GM12878 (cell line): ENCODE results near the gene DGKA. TPM values are rescaled to one million over a fixed set of nuclear protein-coding genes. Genes with fewer than 3 reads are reported as not detected.

Experiments
- ATAC-seq: fragments of 200-7000 bp; cut with Tn5 transposase; 3 replicates; pipeline ENCODE4 v1.9.1; 2020; ENCODE audit warnings: mild to moderate bottlenecking, moderate library complexity
- BruUV-seq: library from RNA; stranded (reverse); fragments of 400-500 nt; replicated peaks from 2 replicates; lab custom pipeline; 2021; lab: Mats Ljungman, UMichigan
- CTCF ChIA-PET: fragments of 300-600 bp; sonication (Branson Sonifier 250); formaldehyde crosslinking; extraction: SDS; loops from one replicate; lab custom pipeline; 2021; ENCODE audit warnings: inconsistent platforms; lab: Yijun Ruan, JAX
- POLR2A ChIA-PET: fragments of 350-600 bp; formaldehyde crosslinking; extraction: SDS; loops from one replicate; lab custom pipeline; 2021; ENCODE audit warnings: inconsistent platforms; lab: Charles Lee
- RAD21 ChIA-PET: fragments of 300-600 bp; sonication (Branson Sonifier 250); formaldehyde crosslinking; loops from one replicate; lab custom pipeline; 2023; ENCODE audit warnings: antibody characterized with exemption; ENCODE audit not compliant: unreplicated experiment; lab: Charles Lee
- SMC1A ChIA-PET: fragments of 300-600 bp; sonication (Branson Sonifier 250); formaldehyde crosslinking; loops from one replicate; lab custom pipeline; 2023; ENCODE audit not compliant: unreplicated experiment, uncharacterized antibody; lab: Charles Lee
- DNase-seq: peaks from one replicate; pipeline ENCODE4 v3.0.0-alpha.2; 2011; ENCODE audit warnings: low read depth, low spot score
- FAIRE-seq: peaks from 3 replicates; lab custom pipeline; 2011; peaks lifted over from hg19 to GRCh38; lab: Jason Lieb, UNC
- H2AFZ ChIP-seq: 2 replicates; pipeline ENCODE4 v1.6.0; 2011; ENCODE audit warnings: low read depth, low read length, control low read depth; ENCODE audit not compliant: control insufficient read depth
- H3K27ac ChIP-seq: 2 replicates; pipeline ENCODE4 v1.5.1; 2011; ENCODE audit warnings: control low read depth; ENCODE audit not compliant: control insufficient read depth, insufficient read depth
- H3K27me3 ChIP-seq, 2 experiments: replicated peaks in 1 of 2; 2 replicates each; pipeline versions ENCODE4 v1.6.0 to v1.6.1; 2011; ENCODE audit warnings: low read length in 1 of 2; ENCODE audit not compliant: control insufficient read depth in 2 of 2, insufficient read depth in 2 of 2
- H3K36me3 ChIP-seq, 2 experiments: 2 replicates each; pipeline ENCODE4 v1.5.1; 2011; ENCODE audit warnings: low read length in 1 of 2; ENCODE audit not compliant: control insufficient read depth in 2 of 2, insufficient read depth in 2 of 2
- H3K4me1 ChIP-seq: 2 replicates; pipeline ENCODE4 v1.6.1; 2011; ENCODE audit warnings: mild to moderate bottlenecking, low read length, moderate library complexity, mixed read lengths; ENCODE audit not compliant: control insufficient read depth, insufficient read depth
- H3K4me2 ChIP-seq: 2 replicates; pipeline ENCODE4 v1.6.0; 2011; ENCODE audit warnings: control low read depth; ENCODE audit not compliant: control insufficient read depth, insufficient read depth
- H3K4me3 ChIP-seq: fragments of 200-600 bp; sonication (generic); 2 replicates; pipeline ENCODE4 v1.5.1; 2016
- H3K79me2 ChIP-seq: 2 replicates; pipeline ENCODE4 v1.6.0; 2011; ENCODE audit warnings: low read length; ENCODE audit not compliant: control insufficient read depth, insufficient read depth
- H3K9ac ChIP-seq: 2 replicates; pipeline ENCODE4 v1.8.0; 2011; ENCODE audit warnings: low read length, control low read depth, mixed read lengths; ENCODE audit not compliant: control insufficient read depth, insufficient read depth
- H3K9me3 ChIP-seq: replicated peaks from 3 replicates; pipeline ENCODE4 v1.5.1; 2011; ENCODE audit warnings: mild to moderate bottlenecking, low read length; ENCODE audit not compliant: control insufficient read depth, insufficient read depth
- H4K20me1 ChIP-seq: 2 replicates; pipeline ENCODE4 v1.6.0; 2011; ENCODE audit not compliant: control insufficient read depth, insufficient read depth
- CBX5 ChIP-seq: sonication (generic); IDR thresholded peaks from 2 replicates; pipeline ENCODE4 v1.6.1; 2016; ENCODE audit warnings: low read depth, moderate library complexity, mild to moderate bottlenecking, inconsistent platforms
- SKIL ChIP-seq: fragments of 450-650 bp; IDR thresholded peaks from 2 replicates; pipeline ENCODE4 v1.6.1; 2017; ENCODE audit warnings: mild to moderate bottlenecking, low read depth, inconsistent platforms; ENCODE audit not compliant: poor library complexity, severe bottlenecking
- ZNF24 ChIP-seq: fragments of 450-650 bp; IDR thresholded peaks from 2 replicates; pipeline ENCODE4 v1.6.1; 2017; ENCODE audit warnings: antibody characterized with exemption, mild to moderate bottlenecking
- WGBS: methylation state at CpG from one replicate; pipeline ENCODE4 v1.1.6; 2016; ENCODE audit warnings: low lambda C conversion rate; ENCODE audit not compliant: insufficient replicate concordance, insufficient coverage; ENCODE audit errors: missing lambda C conversion rate; 5-methylcytosine and 5-hydroxymethylcytosine counted together
- in situ Hi-C: fragments of 300-500 bp; cut with MboI; formaldehyde crosslinking; loops from 9 replicates; pipeline ENCODE4 v1.14.3; 2018; ENCODE audit warnings: mixed read lengths
- intact Hi-C: fragments of 100-400 bp; cut with micrococcal nuclease; formaldehyde crosslinking; loops from one replicate; pipeline ENCODE4 v1.14.2; 2022; ENCODE audit not compliant: unreplicated experiment
- polyA plus RNA-seq, 11 experiments: library from polyadenylated mRNA; depleted of rRNA in 4 of 11; unstranded in 6 of 11; stranded (reverse) in 5 of 11; fragments of >200 nt; fragmentation: Nextera tagmentation in 4 of 11; fragmentation: Illumina TruSeq in 1 of 11; extraction: Ambion mirVana in 4 of 11; extraction: Trizol in 1 of 11; gene quantifications; 1 replicate in 1 of 11; 2 replicates in 10 of 11; pipeline versions ENCODE4 v1.2.1 to v1.2.3, GENCODE V29; 2011 to 2016; ENCODE audit warnings: inconsistent platforms in 2 of 11, missing spikeins in 2 of 11, low read depth in 1 of 11
- total RNA-seq, 4 experiments: library from RNA; depleted of rRNA in 3 of 4; stranded (reverse); fragments of >200 nt in 3 of 4; fragmentation: Illumina TruSeq in 1 of 4; extraction: Trizol in 1 of 4; gene quantifications; 2 replicates each; pipeline versions ENCODE4 v1.2.1 to v1.2.3, GENCODE V29; 2013 to 2021

DGKA gene
- total and polyA plus RNA-seq, 10 of the 15 experiments (the other 5 are each of a cell fraction or from before 2014, with no cell fraction given): 14.0 to 65.5 (median 37.1) TPM

DNA sequence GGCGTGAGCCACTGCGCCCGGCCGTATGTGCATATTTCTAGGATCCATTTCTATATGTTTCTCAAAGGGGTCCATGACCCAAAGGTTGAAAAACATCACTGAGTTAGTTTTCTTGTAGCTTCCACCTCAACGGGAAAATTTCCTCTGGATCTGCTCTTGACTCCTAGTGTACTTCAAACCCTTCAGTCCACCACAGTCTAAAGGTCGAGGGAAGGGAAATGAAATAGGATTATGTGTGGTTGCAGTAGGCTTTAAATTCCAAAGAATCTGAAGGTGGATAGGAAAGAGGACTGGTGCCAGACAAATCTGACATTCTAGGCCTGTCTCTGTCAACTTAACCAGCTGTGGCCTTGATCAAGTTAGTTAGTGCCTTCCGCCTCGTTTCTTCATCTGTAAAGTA lies 64.4 kb downstream of the DGKA start:
- intact Hi-C loops (loop anchor here (5.0 kb wide), 1 partner anchor 122 kb away; the partner anchor contains the start of genes RPL41 and ZC3H10), in situ Hi-C loops (no loop called here)
- Histone ChIP-seq H3K4me2 (no peak overlapping the region), H3K27me3 (no peaks in the 10 kb centered on the region), H4K20me1 (no peaks in the 10 kb centered on the region), H3K9ac (no peak overlapping the region), H3K36me3 (peaks cover 3 to 24% of the 10 kb centered on the region in 2 experiments), H3K27ac (no peak overlapping the region), H3K9me3 (no peaks in the 10 kb centered on the region), H3K4me3 (no peak overlapping the region), H3K79me2 (no peaks in the 10 kb centered on the region), H2AFZ (no peak overlapping the region), H3K4me1 (peaks cover 3% of the 10 kb centered on the region; the same call in 1 of the 2 replicates)
- POLR2A ChIA-PET: interaction anchor here (0.5 to 2.6 kb wide), 13 partner anchors 9 to 172 kb away, joined by 3 to 46 read pairs (median 7); partner anchors contain the start of gene RAB5B
- DNase-seq: no peak
- TF ChIP-seq ZNF24 (no peak), CBX5 (no peak), SKIL (no peak)
- BruUV-seq: no TSS peak
- no peak for ATAC-seq
- CTCF ChIA-PET: interaction anchor here (0.6 to 6.0 kb wide), 38 partner anchors 8 to 270 kb away, joined by 3 to 107 read pairs (median 5); partner anchors contain the start of genes DGKA, ORMDL2, PA2G4 and RAB5B
- FAIRE-seq: no peak
- WGBS: 82% methylated on average over 8 of the region's 8 CpGs
- SMC1A ChIA-PET: interaction anchor here (1.0 to 4.2 kb wide), 12 partner anchors 10 to 266 kb away, joined by 3 to 52 read pairs (median 8); partner anchors contain the start of genes RAB5B and ZC3H10
- RAD21 ChIA-PET: interaction anchor here (0.8 to 4.8 kb wide), 18 partner anchors 8 to 256 kb away, joined by 3 to 44 read pairs (median 12); partner anchors contain the start of genes PA2G4 and RAB5B
